Mucosa of stomach (tissue), 1 donor: ENCODE results near the gene NPHS2.

Source experiments
- H3K27me3 ChIP-seq: one replicate; pipeline ENCODE4 v1.7.0; 2013; ENCODE audit warnings: mild to moderate bottlenecking, low read length; ENCODE audit not compliant: control insufficient read depth, insufficient read depth
- H3K36me3 ChIP-seq: one replicate; pipeline ENCODE4 v1.7.0; 2013; ENCODE audit warnings: low read length; ENCODE audit not compliant: control insufficient read depth, insufficient read depth
- H3K4me1 ChIP-seq: one replicate; pipeline ENCODE4 v1.7.0; 2013; ENCODE audit warnings: mild to moderate bottlenecking, low read length; ENCODE audit not compliant: control insufficient read depth, insufficient read depth
- H3K4me3 ChIP-seq: one replicate; pipeline ENCODE4 v1.7.0; 2013; ENCODE audit warnings: low read length
- H3K9ac ChIP-seq: one replicate; pipeline ENCODE4 v1.7.0; 2013; ENCODE audit warnings: mild to moderate bottlenecking, low read length, moderate library complexity
- H3K9me3 ChIP-seq: one replicate; pipeline ENCODE4 v1.7.0; 2013; ENCODE audit warnings: mild to moderate bottlenecking, low read length, moderate library complexity; ENCODE audit not compliant: control insufficient read depth
- donor health status: Pancreatic carcinoma.

NPHS2 gene

GRCh38 chr1:179586107-179586823 is 10.5 kb upstream of the NPHS2 start:
- peaks cover 3% of the 10 kb centered on the region for H3K4me1 ChIP-seq
- H3K27me3 ChIP-seq: peaks cover 13% of the 10 kb centered on the region
- peak overlapping the region; percentile 19 for H3K9ac ChIP-seq
- H3K4me3 ChIP-seq: no peak overlapping the region
- H3K36me3 ChIP-seq: no peaks in the 10 kb centered on the region
- no peaks in the 10 kb centered on the region for H3K9me3 ChIP-seq

GRCh38 chr1:179583771-179584320 is 8.1 kb upstream of the NPHS2 start:
- H3K27me3 ChIP-seq: peaks cover 13% of the 10 kb centered on the region
- H3K9me3 ChIP-seq: no peaks in the 10 kb centered on the region
- no peak overlapping the region for H3K4me3 ChIP-seq
- no peaks in the 10 kb centered on the region for H3K36me3 ChIP-seq
- H3K4me1 ChIP-seq: no peaks in the 10 kb centered on the region
- H3K9ac ChIP-seq: no peak overlapping the region

- no peak overlapping the region for H3K4me3 ChIP-seq
- H3K9me3 ChIP-seq: no peaks in the 10 kb centered on the region
- H3K4me1 ChIP-seq: no peaks in the 10 kb centered on the region
- H3K36me3 ChIP-seq: no peaks in the 10 kb centered on the region
- H3K27me3 ChIP-seq: peaks cover 38% of the 10 kb centered on the region
- H3K9ac ChIP-seq: no peak overlapping the region
Observed at GRCh38 chr1:179576509-179576908, 761 bp upstream of the NPHS2 start.

GRCh38 chr1:179558078-179558477 is 17.7 kb downstream of the NPHS2 start:
- Histone ChIP-seq H3K4me1 (no peaks in the 10 kb centered on the region), H3K9me3 (no peaks in the 10 kb centered on the region), H3K27me3 (peaks cover 24% of the 10 kb centered on the region), H3K36me3 (no peaks in the 10 kb centered on the region), H3K9ac (no peak overlapping the region), H3K4me3 (no peak overlapping the region)

GRCh38 chr1:179554427-179554826 is 21.3 kb downstream of the NPHS2 start:
- H3K4me1 ChIP-seq: peaks cover 2% of the 10 kb centered on the region
- H3K36me3 ChIP-seq: no peaks in the 10 kb centered on the region
- no peak overlapping the region for H3K9ac ChIP-seq
- no peaks in the 10 kb centered on the region for H3K9me3 ChIP-seq
- H3K4me3 ChIP-seq: no peak overlapping the region
- peaks cover 21% of the 10 kb centered on the region for H3K27me3 ChIP-seq

GRCh38 chr1:179550746-179551682 is 24.7 kb downstream of the NPHS2 start:
- Histone ChIP-seq H3K4me1 (peaks cover 5% of the 10 kb centered on the region), H3K4me3 (no peak overlapping the region), H3K36me3 (no peaks in the 10 kb centered on the region), H3K27me3 (peaks cover 24% of the 10 kb centered on the region), H3K9me3 (no peaks in the 10 kb centered on the region), H3K9ac (no peak overlapping the region)

- Histone ChIP-seq H3K4me3 (no peak overlapping the region), H3K4me1 (peaks cover 5% of the 10 kb centered on the region), H3K27me3 (peaks cover 19% of the 10 kb centered on the region), H3K36me3 (no peaks in the 10 kb centered on the region), H3K9me3 (no peaks in the 10 kb centered on the region), H3K9ac (no peak overlapping the region)
Observed at GRCh38 chr1:179549368-179549700, 26.4 kb downstream of the NPHS2 start.

- H3K4me1 ChIP-seq: peaks cover 5% of the 10 kb centered on the region
- no peak overlapping the region for H3K9ac ChIP-seq
- peaks cover 19% of the 10 kb centered on the region for H3K27me3 ChIP-seq
- H3K9me3 ChIP-seq: no peaks in the 10 kb centered on the region
- no peaks in the 10 kb centered on the region for H3K36me3 ChIP-seq
- no peak overlapping the region for H3K4me3 ChIP-seq
Observed at GRCh38 chr1:179548666-179549367, 26.9 kb downstream of the NPHS2 start.

- Histone ChIP-seq H3K4me3 (no peak overlapping the region), H3K9me3 (no peaks in the 10 kb centered on the region), H3K4me1 (peaks cover 5% of the 10 kb centered on the region), H3K27me3 (peaks cover 15% of the 10 kb centered on the region), H3K36me3 (no peaks in the 10 kb centered on the region), H3K9ac (no peak overlapping the region)
Observed at GRCh38 chr1:179547021-179547535, 28.7 kb downstream of the NPHS2 start.

- peaks cover 5% of the 10 kb centered on the region for H3K4me1 ChIP-seq
- H3K9me3 ChIP-seq: no peaks in the 10 kb centered on the region
- no peak overlapping the region for H3K9ac ChIP-seq
- H3K4me3 ChIP-seq: no peak overlapping the region
- no peaks in the 10 kb centered on the region for H3K36me3 ChIP-seq
- H3K27me3 ChIP-seq: peaks cover 7% of the 10 kb centered on the region
Observed at GRCh38 chr1:179545321-179545720, 30.4 kb downstream of the NPHS2 start.

GRCh38 chr1:179541774-179542173 is 34.0 kb downstream of the NPHS2 start:
- Histone ChIP-seq H3K27me3 (peaks cover 7% of the 10 kb centered on the region), H3K36me3 (no peaks in the 10 kb centered on the region), H3K4me1 (no peaks in the 10 kb centered on the region)

More at GRCh38 chr1:179541774-179542173, 34.0 kb downstream of the NPHS2 start:
- Histone ChIP-seq H3K9ac (no peak overlapping the region), H3K9me3 (no peaks in the 10 kb centered on the region), H3K4me3 (no peak overlapping the region)
